HEK293 (cell line): ENCODE results near the gene CDK5.
A peak's percentile ranks its signal among the peaks of the same experiment; 100 is the strongest.

Experiments used
- AEBP2 ChIP-seq: fragments of 450-650 bp; formaldehyde crosslinking; IDR thresholded peaks from 2 replicates; pipeline ENCODE4 v1.5.1; 2016; ENCODE audit warnings: missing biosample characterization, missing genetic modification characterization, borderline replicate concordance
- BCL11B ChIP-seq: fragments of 450-650 bp; formaldehyde crosslinking; IDR thresholded peaks from 2 replicates; pipeline ENCODE4 v1.5.1; 2016; ENCODE audit warnings: low read depth, missing biosample characterization, missing genetic modification characterization
- GLI4 ChIP-seq: fragments of 450-650 bp; formaldehyde crosslinking; IDR thresholded peaks from 2 replicates; pipeline ENCODE4 v1.5.1; 2016; ENCODE audit warnings: missing biosample characterization, missing genetic modification characterization
- KLF17 ChIP-seq: fragments of 450-650 bp; formaldehyde crosslinking; IDR thresholded peaks from 2 replicates; pipeline ENCODE4 v1.5.1; 2016; ENCODE audit warnings: missing biosample characterization, missing genetic modification characterization
- OVOL3 ChIP-seq: fragments of 450-650 bp; formaldehyde crosslinking; IDR thresholded peaks from 2 replicates; pipeline ENCODE4 v1.5.1; 2016; ENCODE audit warnings: missing biosample characterization, missing genetic modification characterization
- RBAK ChIP-seq: fragments of 450-650 bp; formaldehyde crosslinking; IDR thresholded peaks from 2 replicates; pipeline ENCODE4 v1.5.1; 2016; ENCODE audit warnings: missing biosample characterization, missing genetic modification characterization
- ZBTB1 ChIP-seq: fragments of 450-650 bp; formaldehyde crosslinking; IDR thresholded peaks from 2 replicates; pipeline ENCODE4 v1.5.1; 2016; ENCODE audit warnings: missing biosample characterization, missing genetic modification characterization
- ZBTB10 ChIP-seq: fragments of 450-650 bp; formaldehyde crosslinking; IDR thresholded peaks from 2 replicates; pipeline ENCODE4 v1.5.1; 2016; ENCODE audit warnings: missing biosample characterization, missing genetic modification characterization
- ZBTB17 ChIP-seq: fragments of 450-650 bp; formaldehyde crosslinking; IDR thresholded peaks from 2 replicates; pipeline ENCODE4 v1.5.1; 2016; ENCODE audit warnings: missing biosample characterization, missing genetic modification characterization
- ZBTB26 ChIP-seq: fragments of 450-650 bp; formaldehyde crosslinking; optimal IDR thresholded peaks from 2 replicates; pipeline ENCODE3; 2016; ENCODE audit warnings: missing biosample characterization, mild to moderate bottlenecking, missing genetic modification characterization
- ZBTB44 ChIP-seq: fragments of 450-650 bp; IDR thresholded peaks from 2 replicates; pipeline ENCODE4 v1.5.1; 2018; ENCODE audit warnings: missing biosample characterization, mild to moderate bottlenecking, missing genetic modification characterization
- ZFHX2 ChIP-seq: fragments of 450-650 bp; formaldehyde crosslinking; conservative IDR thresholded peaks from 2 replicates; pipeline ENCODE4 v1.5.1; 2016; ENCODE audit warnings: missing biosample characterization, missing genetic modification characterization
- ZFP37 ChIP-seq: fragments of 450-650 bp; formaldehyde crosslinking; IDR thresholded peaks from 2 replicates; pipeline ENCODE4 v1.5.1; 2016; ENCODE audit warnings: missing biosample characterization, missing genetic modification characterization
- ZNF132 ChIP-seq: fragments of 450-650 bp; formaldehyde crosslinking; IDR thresholded peaks from 2 replicates; pipeline ENCODE4 v1.5.1; 2017; ENCODE audit warnings: missing biosample characterization, missing genetic modification characterization, borderline replicate concordance
- ZNF169 ChIP-seq: fragments of 450-650 bp; formaldehyde crosslinking; IDR thresholded peaks from 2 replicates; pipeline ENCODE4 v1.5.1; 2016; ENCODE audit warnings: missing biosample characterization, missing genetic modification characterization
- ZNF223 ChIP-seq: fragments of 450-650 bp; formaldehyde crosslinking; IDR thresholded peaks from 2 replicates; pipeline ENCODE4 v1.5.1; 2016; ENCODE audit warnings: missing biosample characterization, missing genetic modification characterization
- ZNF26 ChIP-seq: fragments of 450-650 bp; formaldehyde crosslinking; IDR thresholded peaks from 2 replicates; pipeline ENCODE4 v1.5.1; 2016; ENCODE audit warnings: missing biosample characterization, missing genetic modification characterization
- ZNF280D ChIP-seq: fragments of 450-650 bp; formaldehyde crosslinking; IDR thresholded peaks from 2 replicates; pipeline ENCODE4 v1.5.1; 2016; ENCODE audit warnings: missing biosample characterization, missing genetic modification characterization
- ZNF366 ChIP-seq: fragments of 450-650 bp; formaldehyde crosslinking; conservative IDR thresholded peaks from 2 replicates; pipeline ENCODE4 v1.5.1; 2016; ENCODE audit warnings: missing biosample characterization, missing genetic modification characterization
- ZNF404 ChIP-seq: fragments of 450-650 bp; formaldehyde crosslinking; IDR thresholded peaks from 2 replicates; pipeline ENCODE4 v1.5.1; 2017; ENCODE audit warnings: missing biosample characterization, missing genetic modification characterization
- ZNF423 ChIP-seq: fragments of 450-650 bp; formaldehyde crosslinking; IDR thresholded peaks from 2 replicates; pipeline ENCODE4 v1.5.1; 2016; ENCODE audit warnings: missing biosample characterization, missing genetic modification characterization
- ZNF580 ChIP-seq: fragments of 450-650 bp; formaldehyde crosslinking; IDR thresholded peaks from 2 replicates; pipeline ENCODE4 v1.5.1; 2016; ENCODE audit warnings: missing biosample characterization, missing genetic modification characterization
- ZNF624 ChIP-seq: fragments of 450-650 bp; formaldehyde crosslinking; IDR thresholded peaks from 2 replicates; pipeline ENCODE4 v1.5.1; 2017; ENCODE audit warnings: missing biosample characterization, missing genetic modification characterization
- ZNF701 ChIP-seq: fragments of 450-650 bp; formaldehyde crosslinking; IDR thresholded peaks from 2 replicates; pipeline ENCODE4 v1.5.1; 2016; ENCODE audit warnings: missing biosample characterization, missing genetic modification characterization
- ZNF747 ChIP-seq: fragments of 450-650 bp; formaldehyde crosslinking; IDR thresholded peaks from 2 replicates; pipeline ENCODE4 v1.5.1; 2016; ENCODE audit warnings: missing biosample characterization, missing genetic modification characterization
- ZNF776 ChIP-seq: fragments of 450-650 bp; formaldehyde crosslinking; IDR thresholded peaks from 2 replicates; pipeline ENCODE4 v1.5.0; 2017; ENCODE audit warnings: missing biosample characterization, missing genetic modification characterization, borderline replicate concordance
- ZNF785 ChIP-seq: fragments of 450-650 bp; formaldehyde crosslinking; IDR thresholded peaks from 2 replicates; pipeline ENCODE4 v1.5.1; 2016; ENCODE audit warnings: missing biosample characterization, missing genetic modification characterization

CDK5 gene

GRCh38 chr7:151083071-151083823, 25.6 kb upstream of the CDK5 start, which contains the start of gene TMUB1 (continued):
- TF ChIP-seq ZBTB26 (tag by site-specific recombination) (peak; percentile 89), RBAK (tag by site-specific recombination) (no peak), ZNF701 (tag by site-specific recombination) (no peak), ZNF169 (no peak), ZNF404 (tag by site-specific recombination) (no peak), ZBTB10 (tag by site-specific recombination) (peak; percentile 53; the same call in 1 of the 2 replicates), AEBP2 (tag by site-specific recombination) (no peak), ZNF624 (no peak), ZFHX2 (peak; percentile 72), ZBTB17 (tag by site-specific recombination) (peak; percentile 67; the same call in 1 of the 2 replicates), OVOL3 (tag by site-specific recombination) (no peak), ZNF132 (tag by site-specific recombination) (no peak), KLF17 (no peak), ZNF423 (tag by site-specific recombination) (no peak), ZNF776 (tag by site-specific recombination) (no peak), BCL11B (tag by site-specific recombination) (no peak), ZNF747 (tag by site-specific recombination) (no peak), ZNF223 (no peak), ZBTB44 (0 out of 2 replicates have a peak, but pooled peaks have one; percentile 38), ZNF580 (tag by site-specific recombination) (no peak), ZBTB1 (tag by site-specific recombination) (no peak), ZNF280D (tag by site-specific recombination) (no peak), ZFP37 (tag by site-specific recombination) (no peak), GLI4 (tag by site-specific recombination) (no peak), ZNF785 (0 out of 2 replicates have a peak, but pooled peaks have one; percentile 28), ZNF26 (tag by site-specific recombination) (no peak), ZNF366 (tag by site-specific recombination) (no peak)
